Prostate gland (tissue), 2 donors: ENCODE data around the gene LARGE1. TPM values are rescaled to one million over a fixed set of nuclear protein-coding genes. Genes with fewer than 3 reads are reported as not detected.
A peak's percentile ranks its signal among the peaks of the same experiment; 100 is the strongest.

Experiments used
- DNase-seq: peaks from one replicate; pipeline ENCODE4 v3.0.0-alpha.2; 2019; ENCODE audit warnings: low spot score
- H3K27ac ChIP-seq, 2 donors: fragments of 200-600 bp; sonication (generic); 2 replicates each; pipeline ENCODE4 v1.5.1; 2017 to 2019
- H3K27me3 ChIP-seq: fragments of 200-600 bp; sonication (generic); replicated peaks from 2 replicates; pipeline ENCODE4 v1.5.1; 2019; ENCODE audit not compliant: insufficient read depth
- H3K36me3 ChIP-seq, 2 donors: fragments of 200-600 bp; sonication (generic); 1 replicate in 1 of 2; 2 replicates in 1 of 2; pipeline versions ENCODE4 v1.5.1 to v1.8.1; 2017 to 2019
- H3K4me1 ChIP-seq: fragments of 200-600 bp; sonication (generic); replicated peaks from 2 replicates; pipeline ENCODE4 v1.5.1; 2019
- H3K4me3 ChIP-seq, 2 donors: fragments of 200-600 bp; sonication (generic); 2 replicates each; pipeline ENCODE4 v1.5.1; 2017 to 2019
- H3K9me3 ChIP-seq: fragments of 200-600 bp; sonication (generic); 2 replicates; pipeline ENCODE4 v1.5.1; 2017
- POLR2A ChIP-seq: fragments of 450-650 bp; IDR thresholded peaks from one replicate; pipeline ENCODE4 v1.6.1; 2016; ENCODE audit warnings: antibody characterized with exemption, mild to moderate bottlenecking
- POLR2AphosphoS5 ChIP-seq: sonication (generic); formaldehyde crosslinking; IDR thresholded peaks from one replicate; pipeline ENCODE4 v1.6.1; 2017; ENCODE audit warnings: antibody characterized with exemption
- WGBS: methylation state at CpG from one replicate; pipeline ENCODE4 v1.1.5; 2018; 5-methylcytosine and 5-hydroxymethylcytosine counted together
- intact Hi-C: fragments of 100-400 bp; cut with DNase I; formaldehyde crosslinking; loops from one replicate; pipeline ENCODE4 v1.14.2; 2022
- total RNA-seq, 2 donors: library from RNA; depleted of rRNA; stranded (reverse); fragments of >200 nt; gene quantifications; one replicate each; pipeline ENCODE4 v1.1.0, GENCODE V29; 2016
- TF ChIP-seq, protein P1 (sequence below), 4 experiments: fragments of 200-600 bp in 2 of 4; fragments of 450-650 bp in 2 of 4; sonication (generic) in 2 of 4; IDR thresholded peaks; 1 replicate in 3 of 4; 2 replicates in 1 of 4; pipeline ENCODE4 v1.5.1; 2016 to 2019; ENCODE audit warnings: antibody characterized with exemption in 4 of 4, mild to moderate bottlenecking in 2 of 4, moderate library complexity in 2 of 4

LARGE1 gene
- total RNA-seq, 2 donors from 2014 or later, result 18.6 to 37.4 TPM

DNA sequence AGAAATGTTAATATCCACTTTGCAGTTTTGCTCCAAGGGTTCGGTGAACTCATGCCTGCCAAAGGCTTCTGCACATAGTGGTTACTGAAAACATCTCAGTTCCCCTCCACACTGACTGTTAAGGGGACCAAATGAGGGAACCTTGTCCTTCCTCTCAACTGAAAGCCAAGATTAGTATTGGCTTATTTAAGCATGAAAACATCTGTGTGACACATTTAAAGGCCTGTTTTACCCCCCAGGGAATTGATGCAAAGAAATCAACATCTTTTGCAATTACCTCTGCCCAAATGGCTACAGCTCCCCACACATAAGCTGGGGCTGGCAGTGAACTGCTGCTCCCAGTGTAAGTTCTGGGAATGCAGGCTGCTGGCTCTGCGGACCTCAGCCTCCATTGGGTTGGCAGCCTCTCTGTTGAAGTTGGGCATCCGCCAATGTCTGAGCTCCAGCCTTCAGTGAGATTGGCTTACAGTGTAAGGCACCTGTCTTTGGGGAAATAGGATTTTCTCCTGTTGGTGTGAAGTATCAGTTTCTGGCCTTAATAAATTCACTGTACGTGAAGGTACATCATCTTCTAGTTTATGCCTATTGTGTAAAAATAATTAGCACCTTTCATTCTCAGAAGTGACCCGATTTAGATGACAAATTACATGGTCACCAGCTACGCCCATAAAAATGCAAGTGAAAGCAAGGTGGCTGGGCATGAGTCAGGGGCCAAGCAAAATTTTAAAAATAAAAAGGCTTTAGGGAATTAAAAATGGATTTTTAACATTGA lies 648.7 kb downstream of the LARGE1 start:
- intact Hi-C loops, result no loop called here
- peak overlapping the region; percentile 16 to 62 for H3K27ac ChIP-seq

DNA sequence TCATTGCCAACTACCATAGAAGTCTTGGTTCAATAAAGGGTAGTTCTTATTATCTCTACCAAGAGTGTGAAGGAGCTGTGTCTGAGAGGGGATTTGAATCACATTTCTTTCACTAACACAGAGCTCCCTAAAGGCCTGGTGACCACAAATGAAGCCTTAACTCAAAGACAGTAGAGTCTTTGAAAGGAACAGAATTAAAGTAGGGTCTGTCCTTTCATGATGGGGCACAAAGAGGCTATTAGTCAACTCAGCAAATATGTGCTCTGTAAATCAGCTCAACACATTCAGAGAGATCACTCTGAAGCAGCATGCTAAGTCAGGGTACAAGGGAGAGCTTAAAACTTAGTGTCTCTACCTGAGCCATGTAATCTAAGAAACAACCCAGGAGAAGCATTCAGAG lies 649.7 kb downstream of the LARGE1 start:
- peaks cover 23% of the 10 kb centered on the region for H3K4me1 ChIP-seq
- no peaks in the 10 kb centered on the region for H3K36me3 ChIP-seq
- no peak for DNase-seq
- TF ChIP-seq POLR2A, result no peak
- TF ChIP-seq, protein P1, sequence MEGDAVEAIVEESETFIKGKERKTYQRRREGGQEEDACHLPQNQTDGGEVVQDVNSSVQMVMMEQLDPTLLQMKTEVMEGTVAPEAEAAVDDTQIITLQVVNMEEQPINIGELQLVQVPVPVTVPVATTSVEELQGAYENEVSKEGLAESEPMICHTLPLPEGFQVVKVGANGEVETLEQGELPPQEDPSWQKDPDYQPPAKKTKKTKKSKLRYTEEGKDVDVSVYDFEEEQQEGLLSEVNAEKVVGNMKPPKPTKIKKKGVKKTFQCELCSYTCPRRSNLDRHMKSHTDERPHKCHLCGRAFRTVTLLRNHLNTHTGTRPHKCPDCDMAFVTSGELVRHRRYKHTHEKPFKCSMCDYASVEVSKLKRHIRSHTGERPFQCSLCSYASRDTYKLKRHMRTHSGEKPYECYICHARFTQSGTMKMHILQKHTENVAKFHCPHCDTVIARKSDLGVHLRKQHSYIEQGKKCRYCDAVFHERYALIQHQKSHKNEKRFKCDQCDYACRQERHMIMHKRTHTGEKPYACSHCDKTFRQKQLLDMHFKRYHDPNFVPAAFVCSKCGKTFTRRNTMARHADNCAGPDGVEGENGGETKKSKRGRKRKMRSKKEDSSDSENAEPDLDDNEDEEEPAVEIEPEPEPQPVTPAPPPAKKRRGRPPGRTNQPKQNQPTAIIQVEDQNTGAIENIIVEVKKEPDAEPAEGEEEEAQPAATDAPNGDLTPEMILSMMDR (IDR thresholded peaks at IDR 0.05), result no peak
- TF ChIP-seq POLR2AphosphoS5, result no peak
- intact Hi-C loops, result no loop called here
- no peaks in the 10 kb centered on the region for H3K9me3 ChIP-seq
- H3K4me3 ChIP-seq, result no peak overlapping the region
- H3K27me3 ChIP-seq, result no peaks in the 10 kb centered on the region
- H3K27ac ChIP-seq, result no peak overlapping the region

More for the DNA sequence above, 648.7 kb downstream of the LARGE1 start:
- no peaks in the 10 kb centered on the region for H3K9me3 ChIP-seq
- TF ChIP-seq POLR2A, result no peak
- TF ChIP-seq POLR2AphosphoS5, result peak; percentile 84
- TF ChIP-seq, protein P1 (IDR thresholded peaks at IDR 0.05), result peak in 1 of 4 experiments; percentile 10
- WGBS, result 40% methylated on average over 6 of the region's 6 CpGs
- H3K4me3 ChIP-seq, result no peak overlapping the region
- peaks cover 23% of the 10 kb centered on the region for H3K4me1 ChIP-seq
- peak; percentile 87 for DNase-seq
- H3K36me3 ChIP-seq, result no peaks in the 10 kb centered on the region
- no peaks in the 10 kb centered on the region for H3K27me3 ChIP-seq

DNA sequence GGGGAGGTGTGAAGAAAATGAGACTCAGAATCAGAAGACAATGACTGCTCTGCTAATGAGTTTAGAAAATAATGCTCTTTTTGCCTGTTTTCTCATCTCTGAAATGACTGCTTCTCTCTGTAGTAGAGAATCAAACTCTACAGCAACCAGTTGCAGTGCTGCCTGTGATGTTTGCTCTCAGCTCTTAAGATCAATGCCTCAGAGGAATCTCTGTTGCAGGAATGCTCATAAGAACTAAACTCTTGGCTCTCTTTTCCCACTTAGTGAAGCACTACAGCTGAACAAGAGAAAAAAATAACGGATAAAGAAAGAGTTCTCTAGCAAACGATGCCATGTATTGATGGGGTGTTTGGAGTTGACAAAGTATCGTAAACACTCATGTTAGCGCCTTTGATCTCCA lies 658.6 kb downstream of the LARGE1 start:
- H3K27me3 ChIP-seq, result no peaks in the 10 kb centered on the region
- no peak for DNase-seq
- 17% methylated on average over 4 of the region's 4 CpGs for WGBS
- H3K4me1 ChIP-seq, result no peaks in the 10 kb centered on the region
- intact Hi-C loops, result no loop called here
- TF ChIP-seq POLR2A, result no peak
- TF ChIP-seq, protein P1 (IDR thresholded peaks at IDR 0.05), result no peak
- no peak for TF ChIP-seq POLR2AphosphoS5
- no peak overlapping the region for H3K27ac ChIP-seq
- H3K36me3 ChIP-seq, result no peaks in the 10 kb centered on the region
- H3K9me3 ChIP-seq, result no peaks in the 10 kb centered on the region
- H3K4me3 ChIP-seq, result no peak overlapping the region

DNA sequence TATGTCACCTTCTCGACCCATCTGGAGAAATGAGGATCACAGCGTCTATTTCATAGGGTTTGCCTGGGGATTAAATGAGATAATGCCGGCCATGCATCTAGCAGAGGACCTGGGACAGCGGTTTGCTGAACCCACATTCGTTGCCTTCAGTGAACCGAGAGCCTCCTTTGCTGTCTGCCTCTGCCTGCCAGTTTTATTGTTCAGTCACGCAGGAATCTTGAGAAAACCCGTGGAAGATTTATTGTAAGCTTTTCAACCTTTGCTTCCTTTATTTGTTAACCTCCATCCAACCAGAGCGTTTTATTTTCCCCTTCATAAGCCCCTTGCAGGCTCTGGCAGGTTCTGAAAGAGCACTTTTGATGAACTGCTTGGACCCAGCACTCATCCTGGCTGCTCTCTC lies 659.8 kb downstream of the LARGE1 start:
- Histone ChIP-seq H3K4me1 (no peaks in the 10 kb centered on the region), H3K9me3 (no peaks in the 10 kb centered on the region), H3K27ac (no peak overlapping the region), H3K36me3 (no peaks in the 10 kb centered on the region), H3K27me3 (no peaks in the 10 kb centered on the region), H3K4me3 (no peak overlapping the region)
- 42% methylated on average over 9 of the region's 9 CpGs for WGBS
- DNase-seq, result no peak
- TF ChIP-seq POLR2AphosphoS5 (no peak), POLR2A (no peak)
- TF ChIP-seq, protein P1 (IDR thresholded peaks at IDR 0.05), result no peak
- intact Hi-C loops, result no loop called here

DNA sequence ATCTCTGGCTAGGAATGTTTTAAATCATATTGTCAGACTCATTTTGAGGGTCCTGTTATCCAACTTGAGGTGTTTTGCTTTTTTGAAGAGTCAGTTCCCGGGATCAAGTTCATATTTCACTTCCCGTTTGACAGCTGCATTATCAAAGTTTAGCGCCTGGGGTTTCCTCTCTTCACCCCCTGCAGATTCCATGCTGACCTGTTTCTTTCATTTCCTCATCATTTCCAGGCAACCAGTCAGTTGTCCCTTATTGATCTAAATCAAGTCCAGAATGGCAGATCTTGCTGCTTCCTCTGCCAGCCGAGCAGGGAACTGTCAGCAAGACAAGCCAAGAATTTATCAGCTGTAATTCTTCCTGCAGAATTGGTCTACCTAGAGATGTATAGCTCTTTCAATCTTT lies 664.5 kb downstream of the LARGE1 start:
- Histone ChIP-seq H3K27ac (no peak overlapping the region), H3K4me1 (peaks cover 2% of the 10 kb centered on the region), H3K4me3 (no peak overlapping the region), H3K9me3 (no peaks in the 10 kb centered on the region), H3K36me3 (no peaks in the 10 kb centered on the region), H3K27me3 (no peaks in the 10 kb centered on the region)
- DNase-seq, result no peak
- intact Hi-C loops, result no loop called here
- TF ChIP-seq POLR2AphosphoS5 (no peak), POLR2A (no peak)
- TF ChIP-seq, protein P1 (IDR thresholded peaks at IDR 0.05), result no peak
- WGBS, result 58% methylated on average over 4 of the region's 4 CpGs
